ENCODE results near the gene KHK.

DNA sequence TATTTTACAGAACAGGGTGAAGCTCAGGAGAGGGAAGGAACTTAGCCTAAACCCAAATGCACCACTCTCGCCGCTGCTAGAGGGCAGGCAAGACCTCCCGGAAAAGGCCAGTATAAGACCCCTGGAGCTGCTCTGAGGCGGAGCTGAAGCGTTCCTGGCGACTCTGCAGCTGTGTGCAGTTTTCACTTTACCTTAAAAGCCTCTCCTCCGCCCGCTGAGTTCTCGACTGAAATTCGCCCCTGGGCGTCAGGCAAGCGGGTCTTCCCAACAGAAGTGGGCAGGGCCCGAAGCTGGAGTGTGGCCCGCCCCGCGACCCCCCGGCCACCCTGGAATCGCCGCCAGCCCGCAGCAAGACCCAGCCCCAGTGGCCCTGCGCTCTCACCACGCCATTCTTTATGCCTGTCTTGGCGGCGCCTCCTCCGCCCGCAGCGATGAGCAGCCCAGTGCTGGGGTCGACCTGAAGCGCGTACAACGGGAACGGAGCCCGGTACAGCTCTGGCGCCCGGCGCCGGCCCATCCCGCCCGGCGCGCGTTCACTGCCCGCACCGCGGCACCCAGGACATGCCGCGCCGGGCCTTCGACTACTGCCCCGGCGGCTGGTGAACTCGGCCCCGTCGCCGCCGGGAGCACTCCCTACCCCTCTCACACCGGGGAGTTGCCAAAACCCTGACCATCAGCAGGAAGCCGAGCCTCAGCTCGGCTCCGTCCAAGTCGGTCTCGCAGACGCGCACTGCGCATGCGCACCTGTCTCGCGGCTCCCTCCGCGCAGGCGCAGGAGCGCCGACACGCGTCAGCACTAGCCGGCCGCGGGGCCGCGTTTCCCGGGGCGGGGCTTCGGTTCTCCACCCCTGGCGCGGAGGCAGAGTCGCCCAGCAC lies 47.6 kb downstream of the KHK start, which contains the start of gene PREB:
- no peak for TF ChIP-seq YY1 (tag by site-specific recombination; IDR thresholded peaks at IDR 0.05)
- TF ChIP-seq, protein P1, sequence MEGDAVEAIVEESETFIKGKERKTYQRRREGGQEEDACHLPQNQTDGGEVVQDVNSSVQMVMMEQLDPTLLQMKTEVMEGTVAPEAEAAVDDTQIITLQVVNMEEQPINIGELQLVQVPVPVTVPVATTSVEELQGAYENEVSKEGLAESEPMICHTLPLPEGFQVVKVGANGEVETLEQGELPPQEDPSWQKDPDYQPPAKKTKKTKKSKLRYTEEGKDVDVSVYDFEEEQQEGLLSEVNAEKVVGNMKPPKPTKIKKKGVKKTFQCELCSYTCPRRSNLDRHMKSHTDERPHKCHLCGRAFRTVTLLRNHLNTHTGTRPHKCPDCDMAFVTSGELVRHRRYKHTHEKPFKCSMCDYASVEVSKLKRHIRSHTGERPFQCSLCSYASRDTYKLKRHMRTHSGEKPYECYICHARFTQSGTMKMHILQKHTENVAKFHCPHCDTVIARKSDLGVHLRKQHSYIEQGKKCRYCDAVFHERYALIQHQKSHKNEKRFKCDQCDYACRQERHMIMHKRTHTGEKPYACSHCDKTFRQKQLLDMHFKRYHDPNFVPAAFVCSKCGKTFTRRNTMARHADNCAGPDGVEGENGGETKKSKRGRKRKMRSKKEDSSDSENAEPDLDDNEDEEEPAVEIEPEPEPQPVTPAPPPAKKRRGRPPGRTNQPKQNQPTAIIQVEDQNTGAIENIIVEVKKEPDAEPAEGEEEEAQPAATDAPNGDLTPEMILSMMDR (tag by site-specific recombination; IDR thresholded peaks at IDR 0.05): 0 out of 2 replicates have a peak, but pooled peaks have one; percentile 29
- no peak for TF ChIP-seq ZNF747 (tag by site-specific recombination; IDR thresholded peaks at IDR 0.05)
- TF ChIP-seq ZEB2 (tag by site-specific recombination; IDR thresholded peaks at IDR 0.05): no peak; the same call in 1 of the 2 replicates
- TF ChIP-seq, protein P2, sequence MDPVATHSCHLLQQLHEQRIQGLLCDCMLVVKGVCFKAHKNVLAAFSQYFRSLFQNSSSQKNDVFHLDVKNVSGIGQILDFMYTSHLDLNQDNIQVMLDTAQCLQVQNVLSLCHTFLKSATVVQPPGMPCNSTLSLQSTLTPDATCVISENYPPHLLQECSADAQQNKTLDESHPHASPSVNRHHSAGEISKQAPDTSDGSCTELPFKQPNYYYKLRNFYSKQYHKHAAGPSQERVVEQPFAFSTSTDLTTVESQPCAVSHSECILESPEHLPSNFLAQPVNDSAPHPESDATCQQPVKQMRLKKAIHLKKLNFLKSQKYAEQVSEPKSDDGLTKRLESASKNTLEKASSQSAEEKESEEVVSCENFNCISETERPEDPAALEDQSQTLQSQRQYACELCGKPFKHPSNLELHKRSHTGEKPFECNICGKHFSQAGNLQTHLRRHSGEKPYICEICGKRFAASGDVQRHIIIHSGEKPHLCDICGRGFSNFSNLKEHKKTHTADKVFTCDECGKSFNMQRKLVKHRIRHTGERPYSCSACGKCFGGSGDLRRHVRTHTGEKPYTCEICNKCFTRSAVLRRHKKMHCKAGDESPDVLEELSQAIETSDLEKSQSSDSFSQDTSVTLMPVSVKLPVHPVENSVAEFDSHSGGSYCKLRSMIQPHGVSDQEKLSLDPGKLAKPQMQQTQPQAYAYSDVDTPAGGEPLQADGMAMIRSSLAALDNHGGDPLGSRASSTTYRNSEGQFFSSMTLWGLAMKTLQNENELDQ (tag by site-specific recombination; IDR thresholded peaks at IDR 0.05; ENCODE audit: low read depth): no peak
- TF ChIP-seq ZNF155 (tag by site-specific recombination; IDR thresholded peaks at IDR 0.05): no peak
